ENCODE measurements around the gene ANKRD9. TPM values are rescaled to one million over a fixed set of nuclear protein-coding genes. Genes with fewer than 3 reads are reported as not detected.

The ANKRD9 gene
- total RNA-seq, 1 donor from 2014 or later = 22.4 TPM

- no peak overlapping the region for H3K27ac ChIP-seq
- H3K4me1 ChIP-seq = peaks cover 7% of the 10 kb centered on the region
- DNase-seq = no peak
- H3K36me3 ChIP-seq = no peaks in the 10 kb centered on the region
- no peaks in the 10 kb centered on the region for H3K9me3 ChIP-seq
- intact Hi-C loops (cut with DNase I) = no loop called here
- ATAC-seq = no peak
- TF ChIP-seq, protein P1, sequence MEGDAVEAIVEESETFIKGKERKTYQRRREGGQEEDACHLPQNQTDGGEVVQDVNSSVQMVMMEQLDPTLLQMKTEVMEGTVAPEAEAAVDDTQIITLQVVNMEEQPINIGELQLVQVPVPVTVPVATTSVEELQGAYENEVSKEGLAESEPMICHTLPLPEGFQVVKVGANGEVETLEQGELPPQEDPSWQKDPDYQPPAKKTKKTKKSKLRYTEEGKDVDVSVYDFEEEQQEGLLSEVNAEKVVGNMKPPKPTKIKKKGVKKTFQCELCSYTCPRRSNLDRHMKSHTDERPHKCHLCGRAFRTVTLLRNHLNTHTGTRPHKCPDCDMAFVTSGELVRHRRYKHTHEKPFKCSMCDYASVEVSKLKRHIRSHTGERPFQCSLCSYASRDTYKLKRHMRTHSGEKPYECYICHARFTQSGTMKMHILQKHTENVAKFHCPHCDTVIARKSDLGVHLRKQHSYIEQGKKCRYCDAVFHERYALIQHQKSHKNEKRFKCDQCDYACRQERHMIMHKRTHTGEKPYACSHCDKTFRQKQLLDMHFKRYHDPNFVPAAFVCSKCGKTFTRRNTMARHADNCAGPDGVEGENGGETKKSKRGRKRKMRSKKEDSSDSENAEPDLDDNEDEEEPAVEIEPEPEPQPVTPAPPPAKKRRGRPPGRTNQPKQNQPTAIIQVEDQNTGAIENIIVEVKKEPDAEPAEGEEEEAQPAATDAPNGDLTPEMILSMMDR (IDR thresholded peaks at IDR 0.05) = no peak
- H3K4me3 ChIP-seq = no peak overlapping the region
- no peaks in the 10 kb centered on the region for H3K27me3 ChIP-seq
Measured at GRCh38 chr14:102471921-102472790, 37.4 kb downstream of the ANKRD9 start.

- intact Hi-C loops (cut with DNase I) = no loop called here
- Histone ChIP-seq H3K4me1 (no peaks in the 10 kb centered on the region), H3K27me3 (no peaks in the 10 kb centered on the region), H3K36me3 (peaks cover 15% of the 10 kb centered on the region), H3K4me3 (no peak overlapping the region), H3K9me3 (no peaks in the 10 kb centered on the region), H3K27ac (no peak overlapping the region)
- TF ChIP-seq, protein P1 (IDR thresholded peaks at IDR 0.05) = no peak
- DNase-seq = no peak
- no peak for ATAC-seq
Measured at GRCh38 chr14:102469261-102469660, 40.3 kb downstream of the ANKRD9 start.

- no peak for ATAC-seq
Measured at GRCh38 chr14:102464846-102465341, 44.7 kb downstream of the ANKRD9 start.

GRCh38 chr14:102464006-102464405 lies 45.6 kb downstream of the ANKRD9 start:
- H3K27ac ChIP-seq = no peak overlapping the region
- no peak for DNase-seq

More at GRCh38 chr14:102464846-102465341, 44.7 kb downstream of the ANKRD9 start:
- Histone ChIP-seq H3K27ac (no peak overlapping the region), H3K9me3 (no peaks in the 10 kb centered on the region), H3K36me3 (peaks cover 15% of the 10 kb centered on the region), H3K4me1 (no peaks in the 10 kb centered on the region), H3K27me3 (no peaks in the 10 kb centered on the region), H3K4me3 (no peak overlapping the region)
- DNase-seq = no peak
- intact Hi-C loops (cut with DNase I) = no loop called here
- TF ChIP-seq, protein P1 (IDR thresholded peaks at IDR 0.05) = no peak

DNA sequence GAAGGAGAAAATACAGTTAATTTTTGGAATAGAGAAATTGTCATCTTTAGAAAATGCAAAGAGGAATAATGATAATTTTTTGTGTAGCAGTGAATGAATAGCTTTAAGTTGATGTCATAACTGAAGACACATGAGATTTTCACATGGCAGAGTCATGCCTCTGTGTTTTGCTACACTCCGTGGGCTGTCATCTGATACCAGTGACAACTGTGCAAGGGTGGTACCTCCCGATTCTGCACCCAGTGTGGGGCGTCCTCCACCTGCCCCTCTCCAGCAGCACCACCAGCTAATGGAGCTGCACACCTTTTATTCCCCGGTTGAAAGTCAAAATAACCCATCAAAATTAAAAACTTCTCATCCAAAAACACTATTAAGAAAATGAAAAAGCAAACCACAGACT lies 47.2 kb downstream of the ANKRD9 start:
- Histone ChIP-seq H3K4me3 (no peak overlapping the region), H3K27ac (no peak overlapping the region), H3K27me3 (no peaks in the 10 kb centered on the region), H3K9me3 (no peaks in the 10 kb centered on the region), H3K36me3 (peaks cover 15% of the 10 kb centered on the region), H3K4me1 (no peaks in the 10 kb centered on the region)
- TF ChIP-seq, protein P1 (IDR thresholded peaks at IDR 0.05) = no peak
- DNase-seq = no peak
- no peak for ATAC-seq
- intact Hi-C loops (cut with DNase I) = no loop called here

More at GRCh38 chr14:102464006-102464405, 45.6 kb downstream of the ANKRD9 start:
- TF ChIP-seq, protein P1 (IDR thresholded peaks at IDR 0.05) = no peak
- no peaks in the 10 kb centered on the region for H3K27me3 ChIP-seq
- intact Hi-C loops (cut with DNase I) = no loop called here
- no peaks in the 10 kb centered on the region for H3K9me3 ChIP-seq
- peaks cover 15% of the 10 kb centered on the region for H3K36me3 ChIP-seq
- no peak for ATAC-seq
- no peak overlapping the region for H3K4me3 ChIP-seq
- H3K4me1 ChIP-seq = no peaks in the 10 kb centered on the region
